NOMO-1 treated with DMSO at 0.1 percent for 48 hours (cell line): Measurements from ENCODE around the gene CLSTN3.

Experiments used
- DNase-seq: peaks from one replicate; lab custom pipeline; 2025; ENCODE audit not compliant: unreplicated experiment; lab: John Stamatoyannopoulos, UW

The CLSTN3 gene

DNA sequence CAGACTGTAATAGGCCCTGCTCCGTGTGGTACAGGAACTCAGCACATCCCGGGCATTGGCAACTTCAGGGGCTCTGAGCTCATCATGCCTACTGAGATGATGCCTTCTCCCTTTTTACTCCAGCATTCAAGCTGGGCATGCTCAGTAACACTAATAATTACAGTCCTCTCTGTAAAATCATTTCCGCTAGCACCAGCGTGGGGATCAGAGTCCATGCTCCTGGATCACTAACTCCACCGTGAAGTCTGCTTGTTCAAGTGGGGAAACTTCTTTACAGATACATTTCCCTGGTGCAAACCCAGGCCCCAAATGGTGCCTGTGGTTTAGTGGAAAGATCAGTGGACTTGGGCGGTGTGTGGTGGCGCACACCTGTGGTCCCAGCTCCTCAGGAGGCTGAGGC, 16.7 kb downstream of the CLSTN3 start:
- no peak for DNase-seq

DNA sequence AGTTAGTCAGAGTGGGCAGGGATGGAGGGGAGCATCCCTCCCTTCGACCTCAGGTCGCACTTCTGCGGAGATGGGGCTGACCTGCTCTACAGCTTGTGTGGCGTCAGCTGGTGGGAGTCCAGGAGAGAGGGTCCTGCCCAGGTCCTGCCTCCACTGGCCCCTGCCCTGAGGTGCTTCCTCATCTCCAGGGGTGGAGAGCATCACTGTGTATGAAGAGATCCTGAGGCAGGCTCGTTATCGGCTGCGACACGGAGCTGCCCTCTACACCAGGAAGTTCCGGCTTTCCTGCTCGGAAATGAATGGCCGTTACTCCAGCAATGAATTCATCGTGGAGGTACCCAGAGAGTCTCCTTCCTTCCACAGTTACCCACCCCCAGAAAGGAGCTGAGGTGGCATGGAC, 20.2 kb downstream of the CLSTN3 start:
- DNase-seq, result no peak

GRCh38 chr12:7150841-7151240, 20.7 kb downstream of the CLSTN3 start:
- DNase-seq, result no peak

GRCh38 chr12:7151532-7151931, 21.4 kb downstream of the CLSTN3 start:
- DNase-seq, result no peak

DNA sequence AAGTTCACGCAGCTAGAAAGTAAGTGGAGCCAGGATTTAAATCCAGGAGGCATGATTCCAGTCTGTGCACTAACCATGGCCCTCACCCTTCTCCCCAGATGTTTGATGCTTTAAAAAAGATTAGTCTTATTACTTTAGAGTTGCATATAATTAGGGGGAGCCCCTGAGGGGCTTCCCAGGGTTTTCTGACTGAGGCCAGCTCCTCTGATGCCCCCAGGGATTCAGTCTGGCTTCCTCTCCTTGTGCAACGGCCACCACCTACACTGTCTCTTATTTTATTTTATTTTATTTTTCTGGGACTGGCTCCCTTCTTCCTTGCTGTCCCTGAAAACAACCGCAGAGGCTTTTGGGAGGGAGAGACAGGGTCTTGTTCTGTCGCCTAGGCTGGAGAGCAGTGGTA, 22.6 kb downstream of the CLSTN3 start:
- DNase-seq, result no peak

DNA sequence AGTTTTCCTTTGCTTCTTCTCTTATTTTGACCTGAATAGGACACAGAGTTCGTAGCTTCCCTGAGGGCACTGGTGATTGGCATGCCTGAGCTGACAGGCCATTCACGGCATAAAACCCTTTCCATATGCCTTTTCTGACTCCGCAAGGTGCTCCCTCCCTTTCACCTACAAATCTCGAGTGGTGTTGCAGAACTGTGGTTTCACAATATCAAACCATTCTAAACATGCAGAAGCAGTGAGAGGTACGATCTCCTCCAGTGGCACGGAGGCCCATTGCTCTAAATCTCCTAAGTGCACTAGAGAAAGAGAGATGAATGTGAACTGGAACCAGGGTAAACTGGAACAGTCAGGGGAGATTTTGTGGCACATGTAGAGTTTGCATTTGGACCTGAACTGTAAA, 23.9 kb downstream of the CLSTN3 start:
- DNase-seq, result no peak

- DNase-seq, result no peak
These were observed 24.8 kb downstream of the CLSTN3 start for GRCh38 chr12:7154901-7155470.

DNA sequence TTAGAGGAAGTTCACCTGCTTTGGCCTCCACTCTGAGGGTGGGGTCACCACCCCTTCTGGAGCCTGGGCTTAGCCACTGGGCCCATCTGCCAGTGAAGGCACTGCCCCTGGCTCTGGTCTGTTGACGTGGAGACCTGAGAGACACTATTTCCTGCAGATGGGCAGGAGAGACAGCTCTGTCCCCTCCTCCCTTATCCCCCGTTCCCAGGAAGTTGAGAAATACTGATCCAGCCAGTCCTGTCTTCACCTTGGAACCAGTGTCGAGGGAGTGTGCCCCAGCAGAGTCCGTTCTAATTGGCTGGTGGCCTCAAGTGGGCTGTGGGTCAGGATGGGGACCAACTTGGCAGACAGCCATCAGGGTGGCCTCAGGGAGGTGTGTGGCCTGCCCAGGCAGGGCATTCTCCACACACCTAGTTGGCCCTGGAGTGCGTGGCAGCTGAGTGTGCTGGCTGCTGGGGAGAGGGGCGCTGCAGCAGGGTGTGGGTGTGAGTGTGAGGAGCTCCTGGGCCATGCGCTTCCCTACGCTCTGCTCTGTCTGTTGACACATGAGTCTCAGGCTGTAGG, 25.4 kb downstream of the CLSTN3 start:
- no peak for DNase-seq

DNA sequence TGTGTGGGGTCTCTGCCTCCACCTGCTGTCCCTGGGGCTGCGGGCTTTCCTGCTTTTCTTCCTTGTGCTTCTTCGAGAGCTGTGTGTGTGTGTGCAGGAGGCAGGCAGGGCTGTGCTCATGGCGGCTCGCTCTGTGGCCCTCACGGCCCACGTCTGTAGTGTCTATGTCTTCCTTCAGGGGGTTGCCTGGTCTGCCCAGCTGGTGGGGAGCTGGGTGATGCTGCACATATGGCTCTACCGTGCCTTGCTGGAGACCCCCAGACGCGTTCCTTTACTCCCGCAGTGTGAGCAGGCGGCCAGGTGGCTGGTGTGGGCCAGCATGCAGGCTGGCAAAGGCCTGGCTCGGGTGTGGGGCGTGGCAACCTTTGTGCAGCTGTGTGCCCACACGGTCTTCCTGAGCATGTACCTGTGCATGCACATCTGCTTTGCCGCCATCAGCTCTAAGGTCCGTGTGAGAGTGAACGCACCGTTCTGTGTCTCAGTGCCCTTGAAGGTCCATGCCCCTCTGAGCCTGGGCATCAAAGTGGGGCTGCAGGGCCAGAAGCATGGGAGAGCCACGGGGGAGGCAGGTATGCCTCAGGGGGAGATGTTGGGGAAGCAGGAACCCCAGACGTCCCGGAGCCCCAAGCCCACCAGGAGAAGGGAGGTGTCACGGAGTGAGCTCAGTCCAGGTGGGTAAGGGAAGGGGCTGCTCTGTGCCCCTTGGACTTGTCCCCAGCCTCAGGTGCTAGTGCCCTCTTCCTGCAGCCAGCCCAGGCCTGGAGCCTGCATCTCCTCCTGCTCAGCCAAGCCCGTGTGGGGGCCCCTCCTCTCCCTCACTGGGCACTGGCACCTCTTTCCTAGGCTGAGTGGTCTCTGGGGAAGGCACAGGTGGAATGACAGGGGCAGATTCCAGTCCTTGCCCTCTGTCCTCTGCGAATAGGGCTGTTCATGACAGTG, 26.4 kb downstream of the CLSTN3 start:
- no peak for DNase-seq

DNA sequence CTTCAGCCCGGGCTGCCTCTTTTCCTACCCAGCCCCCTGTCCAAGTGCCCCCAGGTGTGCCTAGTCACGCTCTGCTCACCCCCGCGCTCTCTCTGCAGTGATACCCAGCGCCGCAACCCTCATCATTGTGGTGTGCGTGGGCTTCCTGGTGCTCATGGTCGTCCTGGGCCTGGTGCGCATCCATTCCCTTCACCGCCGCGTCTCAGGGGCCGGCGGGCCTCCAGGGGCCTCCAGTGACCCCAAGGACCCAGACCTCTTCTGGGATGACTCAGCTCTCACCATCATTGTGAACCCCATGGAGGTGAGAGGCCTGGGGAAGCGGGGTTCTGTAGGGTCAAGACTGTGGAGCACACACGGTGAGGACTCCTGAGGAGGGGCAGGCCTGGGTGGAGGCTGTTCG, 27.2 kb downstream of the CLSTN3 start:
- no peak for DNase-seq

GRCh38 chr12:7158781-7159609, 28.8 kb downstream of the CLSTN3 start:
- DNase-seq, result no peak

DNA sequence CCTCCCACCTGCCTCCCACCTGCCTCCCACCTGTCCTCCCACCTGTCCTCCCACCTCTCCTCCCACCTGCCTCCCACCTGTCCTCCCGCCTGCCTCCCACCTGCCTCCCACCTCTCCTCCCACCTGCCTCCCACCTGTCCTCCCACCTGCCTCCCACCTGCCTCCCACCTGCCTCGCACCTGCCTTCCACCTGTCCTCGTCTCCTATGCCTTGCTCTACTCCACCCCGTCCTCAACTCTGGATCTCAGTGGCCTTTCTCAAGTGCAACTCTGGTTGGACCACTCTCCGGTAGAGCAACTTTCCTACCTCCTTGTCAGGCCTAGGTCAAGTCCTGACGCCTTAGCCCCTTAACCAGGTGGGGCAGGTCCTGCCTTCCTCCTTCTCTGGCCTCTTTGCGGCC, 30.0 kb downstream of the CLSTN3 start:
- no peak for DNase-seq

DNA sequence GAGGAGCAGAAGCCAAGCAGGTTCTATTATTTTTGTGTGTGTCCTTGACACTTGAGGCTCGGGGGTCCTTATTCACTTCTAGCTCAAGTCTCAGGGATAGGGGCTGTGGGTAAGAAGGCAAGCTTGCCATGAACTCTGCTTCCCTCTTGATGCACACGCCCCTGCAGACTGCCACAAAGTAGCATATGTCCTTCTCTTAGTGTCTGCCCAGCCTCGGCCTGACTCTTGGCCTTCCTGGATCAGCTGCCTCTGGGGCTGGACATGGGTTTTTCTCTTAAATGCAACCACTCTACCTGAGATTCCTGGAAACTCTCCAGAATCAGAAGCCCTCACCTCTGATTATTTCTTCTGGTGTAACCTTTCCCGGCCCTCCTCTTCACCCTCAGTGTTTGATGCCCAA, 31.2 kb downstream of the CLSTN3 start:
- DNase-seq, result no peak

DNA sequence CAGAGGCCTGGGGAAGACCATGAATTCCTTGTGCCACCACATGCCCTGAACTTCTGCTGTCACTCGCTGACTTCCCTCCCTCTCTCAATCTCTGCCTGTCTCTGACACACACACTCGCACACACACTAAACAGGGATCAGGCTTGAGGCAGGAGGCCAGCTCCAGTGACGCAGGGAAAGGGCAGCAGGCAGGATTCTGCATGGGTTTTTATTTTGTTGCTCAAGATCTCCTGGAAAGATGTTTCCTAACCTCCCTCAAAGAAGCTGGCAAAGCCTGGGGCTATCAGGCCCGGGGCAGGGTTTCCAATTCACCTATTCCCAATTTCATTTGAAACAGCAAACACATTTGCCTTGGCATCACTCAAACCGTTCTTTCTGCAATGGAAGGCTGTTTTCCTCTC, 31.6 kb downstream of the CLSTN3 start:
- DNase-seq, result no peak

GRCh38 chr12:7162691-7163114, 32.5 kb downstream of the CLSTN3 start:
- no peak for DNase-seq

- DNase-seq, result no peak
These were observed 39.8 kb downstream of the CLSTN3 start for GRCh38 chr12:7169951-7170350.

DNA sequence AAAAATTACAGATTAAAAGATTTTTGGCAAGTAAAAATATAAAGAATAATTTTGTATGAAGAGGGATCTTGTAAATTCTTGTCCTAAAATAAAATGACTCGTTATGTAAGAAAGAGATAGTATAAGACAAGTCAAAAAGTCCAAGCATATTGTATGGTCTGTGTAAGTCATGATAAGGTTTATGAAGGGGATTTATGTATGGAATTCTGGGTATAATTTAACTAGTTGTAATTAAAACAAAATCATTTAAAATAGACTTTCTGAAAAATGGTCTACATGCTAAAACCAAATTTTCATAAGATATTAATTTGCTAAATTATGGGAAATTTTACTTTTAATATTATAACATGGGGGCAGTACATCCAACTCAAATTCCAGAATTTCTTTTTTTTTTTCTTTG, 41.7 kb downstream of the CLSTN3 start:
- DNase-seq, result no peak

DNA sequence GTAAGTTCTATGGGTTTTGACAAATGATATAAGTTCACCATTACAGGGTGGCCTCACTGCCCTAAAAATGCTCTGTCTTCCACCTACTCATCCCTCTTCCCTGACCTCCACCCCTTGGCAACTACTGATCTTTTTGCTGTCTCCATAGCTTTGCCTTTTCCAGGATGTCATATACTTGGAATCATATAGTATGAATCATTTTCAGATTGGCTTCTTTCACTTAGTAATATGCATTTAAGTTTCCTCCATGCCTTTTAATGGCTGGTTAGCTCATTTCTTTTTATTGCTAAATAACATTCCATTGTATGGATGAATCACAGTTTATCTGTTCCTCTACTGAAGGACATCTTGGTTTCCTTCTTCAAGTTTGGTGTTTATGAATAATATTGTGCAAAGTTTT, 45.3 kb downstream of the CLSTN3 start:
- DNase-seq, result no peak

- no peak for DNase-seq
These were observed 46.4 kb downstream of the CLSTN3 start for GRCh38 chr12:7176595-7176994.

- DNase-seq, result no peak
These were observed 48.3 kb downstream of the CLSTN3 start for GRCh38 chr12:7178481-7178880.

GRCh38 chr12:7180685-7181084, 50.5 kb downstream of the CLSTN3 start:
- no peak for DNase-seq
